ENCODE results near the gene DCDC1.

DNA sequence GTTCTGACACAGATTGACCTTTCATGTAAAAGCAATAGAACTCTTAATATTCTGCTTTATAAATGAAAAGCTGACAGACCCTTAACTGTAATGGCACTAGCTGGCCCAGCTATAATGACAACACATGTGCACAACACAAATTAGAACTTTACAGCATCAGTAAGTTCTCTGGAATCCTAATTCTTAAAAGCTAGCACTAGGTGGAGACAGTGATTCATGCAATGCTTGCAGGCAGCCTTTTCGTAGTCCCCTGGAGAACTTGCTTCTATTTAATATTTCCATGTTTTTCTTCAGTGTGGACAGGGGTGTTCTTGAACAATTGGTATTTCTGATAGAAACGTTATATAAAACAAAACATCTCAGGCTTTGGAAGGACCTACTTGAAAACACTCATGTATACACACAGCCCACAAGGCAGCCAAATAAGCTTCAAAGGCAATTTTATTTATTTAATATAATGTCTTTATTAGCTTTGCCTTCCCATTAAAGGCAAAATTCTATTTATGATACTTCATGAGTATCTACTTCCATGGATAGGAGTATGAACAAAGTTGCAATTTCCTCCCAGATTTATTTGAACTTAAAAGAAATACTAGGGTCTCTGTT, 409.0 kb downstream of the DCDC1 start:
- TF ChIP-seq, protein P1, sequence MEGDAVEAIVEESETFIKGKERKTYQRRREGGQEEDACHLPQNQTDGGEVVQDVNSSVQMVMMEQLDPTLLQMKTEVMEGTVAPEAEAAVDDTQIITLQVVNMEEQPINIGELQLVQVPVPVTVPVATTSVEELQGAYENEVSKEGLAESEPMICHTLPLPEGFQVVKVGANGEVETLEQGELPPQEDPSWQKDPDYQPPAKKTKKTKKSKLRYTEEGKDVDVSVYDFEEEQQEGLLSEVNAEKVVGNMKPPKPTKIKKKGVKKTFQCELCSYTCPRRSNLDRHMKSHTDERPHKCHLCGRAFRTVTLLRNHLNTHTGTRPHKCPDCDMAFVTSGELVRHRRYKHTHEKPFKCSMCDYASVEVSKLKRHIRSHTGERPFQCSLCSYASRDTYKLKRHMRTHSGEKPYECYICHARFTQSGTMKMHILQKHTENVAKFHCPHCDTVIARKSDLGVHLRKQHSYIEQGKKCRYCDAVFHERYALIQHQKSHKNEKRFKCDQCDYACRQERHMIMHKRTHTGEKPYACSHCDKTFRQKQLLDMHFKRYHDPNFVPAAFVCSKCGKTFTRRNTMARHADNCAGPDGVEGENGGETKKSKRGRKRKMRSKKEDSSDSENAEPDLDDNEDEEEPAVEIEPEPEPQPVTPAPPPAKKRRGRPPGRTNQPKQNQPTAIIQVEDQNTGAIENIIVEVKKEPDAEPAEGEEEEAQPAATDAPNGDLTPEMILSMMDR (IDR thresholded peaks at IDR 0.05; ENCODE audit: low read depth, low read length) = peak; percentile 72
- TF ChIP-seq EZH2phosphoT487 (IDR thresholded peaks at IDR 0.05; ENCODE audit: low read depth) = no peak
